Endothelial cell of umbilical vein (primary cell): ENCODE data around the gene ZDHHC3. TPM values are rescaled to one million over a fixed set of nuclear protein-coding genes. Genes with fewer than 3 reads are reported as not detected.

Experiments
- BruUV-seq: library from RNA; stranded (reverse); fragments of 400-500 nt; replicated peaks from 2 replicates; lab custom pipeline; 2021; lab: Mats Ljungman, UMichigan
- CTCF ChIA-PET: fragments of 300-600, 350-600 bp; sonication (Branson Sonifier 250); formaldehyde crosslinking; loops from one replicate; lab custom pipeline; 2021; ENCODE audit warnings: antibody characterized with exemption, inconsistent platforms; lab: Charles Lee
- POLR2A ChIA-PET: fragments of 300-600, 350-600 bp; sonication (Branson Sonifier 250); formaldehyde crosslinking; loops from one replicate; lab custom pipeline; 2021; ENCODE audit warnings: antibody characterized with exemption, inconsistent platforms; lab: Charles Lee
- DNase-seq: peaks from one replicate; pipeline ENCODE4 v3.0.0-alpha.2; 2011; ENCODE audit warnings: low read depth, low spot score
- FAIRE-seq: peaks from 2 replicates; lab custom pipeline; 2011; peaks lifted over from hg19 to GRCh38; lab: Jason Lieb, UNC
- H2AFZ ChIP-seq: 2 replicates; pipeline ENCODE4 v1.6.0; 2012; ENCODE audit warnings: low read depth, low read length, control low read depth, inconsistent platforms
- H3K27ac ChIP-seq: 2 replicates; pipeline ENCODE4 v1.5.1; 2011; ENCODE audit warnings: low read depth, mild to moderate bottlenecking, control low read depth, low read length, moderate library complexity; ENCODE audit not compliant: insufficient read depth
- H3K27me3 ChIP-seq, 2 experiments: 2 replicates each; pipeline versions ENCODE4 v1.6.0 to v1.6.1; 2011; ENCODE audit warnings: low read length in 2 of 2, mixed read lengths in 1 of 2; ENCODE audit not compliant: control insufficient read depth in 2 of 2, insufficient read depth in 2 of 2
- H3K36me3 ChIP-seq, 2 experiments: 2 replicates in 1 of 2; 3 replicates in 1 of 2; pipeline ENCODE4 v1.5.1; 2011; ENCODE audit warnings: low read length in 2 of 2, mild to moderate bottlenecking in 1 of 2, moderate library complexity in 1 of 2; ENCODE audit not compliant: control insufficient read depth in 2 of 2, insufficient read depth in 2 of 2; ENCODE audit errors: extremely low read depth in 1 of 2
- H3K4me1 ChIP-seq: 3 replicates; pipeline ENCODE4 v1.5.1; 2011; ENCODE audit warnings: mild to moderate bottlenecking, low read length; ENCODE audit not compliant: control insufficient read depth, insufficient read depth; ENCODE audit errors: extremely low read depth
- H3K4me2 ChIP-seq: 2 replicates; pipeline ENCODE4 v1.6.1; 2011; ENCODE audit warnings: low read length, control low read depth, mixed read lengths; ENCODE audit not compliant: insufficient read depth
- H3K4me3 ChIP-seq, 3 experiments: fragments of 200-600 bp in 1 of 3; sonication (generic), shearing (Covaris generic) in 1 of 3; replicated peaks in 1 of 3; 2 replicates each; pipeline ENCODE4 v1.5.1; 2011 to 2016; ENCODE audit warnings: control low read depth in 3 of 3, low read length in 3 of 3, mild to moderate bottlenecking in 2 of 3, inconsistent platforms in 1 of 3, low read depth in 1 of 3, moderate library complexity in 1 of 3; ENCODE audit not compliant: insufficient read depth in 1 of 3
- H3K79me2 ChIP-seq: 2 replicates; pipeline ENCODE4 v1.6.0; 2012; ENCODE audit warnings: low read length, inconsistent platforms; ENCODE audit not compliant: control insufficient read depth, insufficient read depth
- H3K9ac ChIP-seq: replicated peaks from 2 replicates; pipeline ENCODE3; 2011; ENCODE audit warnings: low read length, control low read depth; ENCODE audit not compliant: insufficient read depth; ENCODE audit errors: extremely low read depth
- H3K9me1 ChIP-seq: replicated peaks from 3 replicates; pipeline ENCODE4 v1.6.0; 2011; ENCODE audit warnings: mild to moderate bottlenecking, low read length; ENCODE audit not compliant: control insufficient read depth, insufficient read depth; ENCODE audit errors: extremely low read depth
- H3K9me3 ChIP-seq: replicated peaks from 2 replicates; pipeline ENCODE4 v1.5.1; 2012; ENCODE audit warnings: low read length, inconsistent platforms; ENCODE audit not compliant: control insufficient read depth, insufficient read depth
- H4K20me1 ChIP-seq: replicated peaks from 2 replicates; pipeline ENCODE3; 2011; ENCODE audit warnings: mild to moderate bottlenecking, low read length; ENCODE audit not compliant: control insufficient read depth, insufficient read depth; ENCODE audit errors: extremely low read depth
- CTCF ChIP-seq, 2 donors: IDR thresholded peaks; 1 replicate in 1 of 2; 2 replicates in 1 of 2; pipeline ENCODE4 v1.5.1; 2011; ENCODE audit warnings: low read length in 2 of 2, mild to moderate bottlenecking in 2 of 2, moderate library complexity in 2 of 2, control low read depth in 1 of 2, inconsistent platforms in 1 of 2, low read depth in 1 of 2; ENCODE audit not compliant: insufficient read depth in 1 of 2; ENCODE audit errors: extremely low read depth in 1 of 2
- EZH2 ChIP-seq: IDR thresholded peaks from 2 replicates; pipeline ENCODE4 v1.6.1; 2012; ENCODE audit warnings: borderline replicate concordance, low read depth, mild to moderate bottlenecking, moderate library complexity, low read length, inconsistent platforms; ENCODE audit not compliant: severe bottlenecking
- FOS ChIP-seq: IDR thresholded peaks from 2 replicates; pipeline ENCODE4 v1.6.1; 2011; ENCODE audit warnings: mild to moderate bottlenecking, low read length, moderate library complexity, borderline replicate concordance; ENCODE audit not compliant: insufficient read depth
- GATA2 ChIP-seq: IDR thresholded peaks from 2 replicates; pipeline ENCODE4 v1.7.0; 2011; ENCODE audit warnings: low read depth, mild to moderate bottlenecking, moderate library complexity, mixed read lengths, low read length; ENCODE audit not compliant: insufficient read length, insufficient read depth
- JUN ChIP-seq: IDR thresholded peaks from 2 replicates; pipeline ENCODE4 v1.6.1; 2011; ENCODE audit warnings: borderline replicate concordance, low read depth; ENCODE audit not compliant: insufficient read length, insufficient read depth
- MAX ChIP-seq: IDR thresholded peaks from 2 replicates; pipeline ENCODE4 v1.6.1; 2011; ENCODE audit not compliant: insufficient read depth, insufficient read length
- MYC ChIP-seq: IDR thresholded peaks from one replicate; pipeline ENCODE4 v1.6.1; 2011; ENCODE audit warnings: mild to moderate bottlenecking, low read depth, low read length
- POLR2A ChIP-seq: IDR thresholded peaks from 2 replicates; pipeline ENCODE4 v1.6.1; 2012; ENCODE audit warnings: low read depth, mild to moderate bottlenecking, control low read depth, low read length
- POLR2AphosphoS5 ChIP-seq: IDR thresholded peaks from 2 replicates; pipeline ENCODE4 v1.6.1; 2012; ENCODE audit warnings: low read depth, mild to moderate bottlenecking, control low read depth, low read length, moderate library complexity; ENCODE audit not compliant: insufficient read depth
- dilution Hi-C: fragments of 300-500 bp; cut with MboI; formaldehyde crosslinking; loops from one replicate; pipeline ENCODE4 v1.15.0; 2019; ENCODE audit warnings: low sequenced_read_pairs; ENCODE audit not compliant: extremely low pct_ligation_motif_present
- intact Hi-C: fragments of 100-400 bp; cut with micrococcal nuclease; formaldehyde crosslinking; loops from one replicate; pipeline ENCODE4 v1.10.0; 2022
- polyA plus RNA-seq, 4 experiments: library from polyadenylated mRNA; depleted of rRNA in 3 of 4; stranded (reverse) in 3 of 4; unstranded in 1 of 4; fragments of >200 nt; gene quantifications; 2 replicates each; pipeline versions ENCODE4 v1.2.1 to v1.2.3, GENCODE V29; 2011 to 2012; ENCODE audit warnings: missing spikeins in 1 of 4
- total RNA-seq: library from RNA; stranded (reverse); gene quantifications from 2 replicates; pipeline ENCODE4 v1.2.3, GENCODE V29; 2021

Gene ZDHHC3
- total and polyA plus RNA-seq, 2 donors (not counting 3 experiments of a cell fraction or from before 2014, with no cell fraction given), result 62.4 to 97.1 TPM

GRCh38 chr3:45002139-45002660 lies 26.2 kb upstream of the ZDHHC3 start:
- Histone ChIP-seq H3K4me3 (no peak overlapping the region), H4K20me1 (no peaks in the 10 kb centered on the region), H3K9me1 (no peaks in the 10 kb centered on the region), H3K79me2 (no peaks in the 10 kb centered on the region), H3K9ac (peak overlapping the region; percentile 11), H3K4me1 (peaks cover 13% of the 10 kb centered on the region), H3K9me3 (no peaks in the 10 kb centered on the region), H2AFZ (no peak overlapping the region), H3K4me2 (no peak overlapping the region), H3K36me3 (peaks cover 10 to 13% of the 10 kb centered on the region in 2 experiments), H3K27me3 (no peaks in the 10 kb centered on the region), H3K27ac (peak overlapping the region; percentile 74)
- CTCF ChIA-PET, result interaction anchor here (1.0 to 3.5 kb wide), 4 partner anchors 9 to 469 kb away, joined by 3 to 16 read pairs (median 10); partner anchors contain the start of genes EXOSC7 and ZDHHC3
- POLR2A ChIA-PET, result interaction anchor here (1.3 kb wide), 1 partner anchor 10 kb away, joined by 4 read pairs; no protein-coding TSS in a partner anchor
- DNase-seq (peak; percentile 59), FAIRE-seq (peak; percentile 65)
- intact Hi-C loops, result no loop called here
- BruUV-seq, result no TSS peak
- dilution Hi-C loops, result no loop called here
- TF ChIP-seq JUN, result peak; percentile 5
- no peak for TF ChIP-seq GATA2

GRCh38 chr3:45001738-45002137 lies 25.8 kb upstream of the ZDHHC3 start:
- H3K9me1 ChIP-seq, result no peaks in the 10 kb centered on the region
- DNase-seq, result no peak
- H2AFZ ChIP-seq, result no peak overlapping the region
- H3K36me3 ChIP-seq, result peaks cover 10 to 13% of the 10 kb centered on the region in 2 experiments
- H4K20me1 ChIP-seq, result no peaks in the 10 kb centered on the region
- dilution Hi-C loops (no loop called here), intact Hi-C loops (no loop called here)
- no peak overlapping the region for H3K9ac ChIP-seq
- TF ChIP-seq MYC (no peak), FOS (no peak), POLR2A (no peak), MAX (no peak), JUN (no peak), GATA2 (no peak), EZH2 (no peak), CTCF (IDR thresholded peaks at IDR 0.05; ENCODE audit: extremely low read depth in 1 of 2, insufficient read depth in 1 of 2, low read depth in 1 of 2, low read length in 2 of 2) (no peak), POLR2AphosphoS5 (no peak)
- ChIA-PET CTCF (interaction anchor here (1.0 to 3.5 kb wide), 6 partner anchors 9 to 468 kb away, joined by 3 to 16 read pairs (median 5); partner anchors contain the start of genes EXOSC7, TMEM158 and ZDHHC3), POLR2A (no interaction called here)
- no peaks in the 10 kb centered on the region for H3K9me3 ChIP-seq
- peaks cover 13% of the 10 kb centered on the region for H3K4me1 ChIP-seq
- no peak overlapping the region for H3K4me3 ChIP-seq
- no peaks in the 10 kb centered on the region for H3K79me2 ChIP-seq
- H3K4me2 ChIP-seq, result no peak overlapping the region
- H3K27ac ChIP-seq, result peak overlapping the region; percentile 62
- BruUV-seq, result no TSS peak
- peak; percentile 37 for FAIRE-seq
- no peaks in the 10 kb centered on the region for H3K27me3 ChIP-seq
